H1 (cell line): ENCODE measurements around the gene CLCF1. TPM values are rescaled to one million over a fixed set of nuclear protein-coding genes. Genes with fewer than 3 reads are reported as not detected.

ENCODE experiments used
- CTCF ChIA-PET: fragments of 300-600 bp; sonication (Branson Sonifier 250); formaldehyde crosslinking; loops from one replicate; lab custom pipeline; 2021; ENCODE audit not compliant: partially characterized antibody; lab: Charles Lee
- POLR2A ChIA-PET: fragments of 300-600 bp; sonication (Branson Sonifier 250); formaldehyde crosslinking; loops from one replicate; lab custom pipeline; 2021; ENCODE audit warnings: inconsistent platforms; ENCODE audit not compliant: partially characterized antibody; lab: Charles Lee
- DNase-seq, 2 experiments: peaks; one replicate each; pipeline versions ENCODE4 v3.0.0 to v3.0.0-alpha.2; 2010 to 2022; ENCODE audit warnings: low spot score in 2 of 2, low read depth in 1 of 2, mixed read lengths in 1 of 2
- FAIRE-seq: peaks from 2 replicates; lab custom pipeline; 2011; peaks lifted over from hg19 to GRCh38; lab: Jason Lieb, UNC
- H2AFZ ChIP-seq: 2 replicates; pipeline ENCODE4 v1.8.1; 2012; ENCODE audit warnings: low read length, inconsistent platforms
- H2AK5ac ChIP-seq: 2 replicates; pipeline ENCODE4 v1.6.1; 2013; ENCODE audit warnings: low read depth, low read length
- H2BK120ac ChIP-seq: replicated peaks from 2 replicates; pipeline ENCODE3; 2013; ENCODE audit warnings: low read depth, low read length, inconsistent platforms
- H2BK12ac ChIP-seq: 2 replicates; pipeline ENCODE4 v1.6.1; 2013; ENCODE audit warnings: low read depth, low read length
- H2BK15ac ChIP-seq: 2 replicates; pipeline ENCODE4 v1.6.1; 2013; ENCODE audit warnings: low read length
- H2BK20ac ChIP-seq: 2 replicates; pipeline ENCODE4 v1.6.1; 2013; ENCODE audit warnings: low read length
- H2BK5ac ChIP-seq: 2 replicates; pipeline ENCODE4 v1.6.1; 2013; ENCODE audit warnings: low read depth, low read length
- H3K14ac ChIP-seq: 2 replicates; pipeline ENCODE4 v1.6.1; 2013; ENCODE audit warnings: inconsistent platforms; ENCODE audit not compliant: insufficient read length
- H3K18ac ChIP-seq: 2 replicates; pipeline ENCODE4 v1.6.1; 2013; ENCODE audit warnings: low read length; ENCODE audit errors: extremely low read depth
- H3K23ac ChIP-seq: 2 replicates; pipeline ENCODE4 v1.6.1; 2013; ENCODE audit warnings: inconsistent platforms; ENCODE audit not compliant: insufficient read length
- H3K23me2 ChIP-seq: 2 replicates; pipeline ENCODE4 v1.6.1; 2013; ENCODE audit warnings: low read depth, low read length
- H3K27ac ChIP-seq: 2 replicates; pipeline ENCODE4 v1.6.1; 2011; ENCODE audit warnings: low read depth, low read length, inconsistent platforms
- H3K27me3 ChIP-seq, 4 experiments: replicated peaks in 1 of 4; 1 replicate in 1 of 4; 2 replicates in 3 of 4; pipeline versions ENCODE4 v1.6.1 to v1.8.1; 2011 to 2013; ENCODE audit warnings: low read length in 3 of 4, mild to moderate bottlenecking in 3 of 4, inconsistent platforms in 2 of 4, mixed read lengths in 2 of 4, moderate library complexity in 1 of 4; ENCODE audit not compliant: control insufficient read depth in 3 of 4, insufficient read depth in 3 of 4; ENCODE audit errors: extremely low read depth in 1 of 4
- H3K36me3 ChIP-seq, 4 experiments: 2 replicates each; pipeline versions ENCODE4 v1.6.1 to v1.8.1; 2011 to 2013; ENCODE audit warnings: mild to moderate bottlenecking in 4 of 4, low read length in 3 of 4, moderate library complexity in 2 of 4, control low read depth in 1 of 4, inconsistent platforms in 1 of 4; ENCODE audit not compliant: insufficient read depth in 4 of 4, control insufficient read depth in 2 of 4
- H3K4ac ChIP-seq: replicated peaks from 2 replicates; pipeline ENCODE3; 2013; ENCODE audit warnings: low read length, low read depth, mixed read lengths, inconsistent platforms; ENCODE audit not compliant: insufficient read length
- H3K4me1 ChIP-seq, 4 experiments: replicated peaks in 1 of 4; 1 replicate in 1 of 4; 2 replicates in 3 of 4; pipeline versions ENCODE4 v1.6.1 to v1.8.1; 2011 to 2013; ENCODE audit warnings: low read length in 3 of 4, inconsistent platforms in 2 of 4, mixed read lengths in 1 of 4; ENCODE audit not compliant: insufficient read depth in 4 of 4, control insufficient read depth in 3 of 4
- H3K4me2 ChIP-seq, 2 experiments: 2 replicates each; pipeline versions ENCODE4 v1.6.1 to v1.8.1; 2011 to 2013; ENCODE audit warnings: low read depth in 2 of 2, low read length in 2 of 2, control low read depth in 1 of 2, inconsistent platforms in 1 of 2, mild to moderate bottlenecking in 1 of 2; ENCODE audit not compliant: insufficient read depth in 1 of 2
- H3K4me3 ChIP-seq, 4 experiments: fragments of 200-600, 300-600 bp in 1 of 4; sonication (generic), shearing (Covaris generic), sonication (Bioruptor Twin) in 1 of 4; 2 replicates each; pipeline versions ENCODE4 v1.5.1 to v1.8.1; 2011 to 2016; ENCODE audit warnings: low read length in 4 of 4, low read depth in 3 of 4, control low read depth in 2 of 4, inconsistent platforms in 2 of 4, mild to moderate bottlenecking in 2 of 4, mixed read lengths in 1 of 4, moderate library complexity in 1 of 4; ENCODE audit not compliant: insufficient read depth in 2 of 4; ENCODE audit errors: extremely low read depth in 1 of 4
- H3K56ac ChIP-seq: replicated peaks from 2 replicates; pipeline ENCODE3; 2013; ENCODE audit warnings: low read depth, mild to moderate bottlenecking, mixed read lengths, low read length, inconsistent platforms; ENCODE audit not compliant: insufficient read length
- H3K79me1 ChIP-seq: 2 replicates; pipeline ENCODE4 v1.6.1; 2013; ENCODE audit warnings: low read depth, low read length, control low read depth
- H3K79me2 ChIP-seq, 2 experiments: 2 replicates each; pipeline versions ENCODE4 v1.6.1 to v1.8.1; 2012 to 2013; ENCODE audit warnings: low read length in 2 of 2, mild to moderate bottlenecking in 2 of 2, inconsistent platforms in 1 of 2; ENCODE audit not compliant: insufficient read depth in 2 of 2, control insufficient read depth in 1 of 2
- H3K9ac ChIP-seq, 4 experiments: replicated peaks in 1 of 4; 1 replicate in 1 of 4; 2 replicates in 3 of 4; pipeline versions ENCODE4 v1.6.1 to v1.8.1; 2011 to 2013; ENCODE audit warnings: low read depth in 3 of 4, low read length in 3 of 4, control low read depth in 2 of 4, mild to moderate bottlenecking in 2 of 4, moderate library complexity in 2 of 4, inconsistent platforms in 1 of 4; ENCODE audit errors: extremely low read depth in 1 of 4
- H3K9me3 ChIP-seq, 2 experiments: 2 replicates each; pipeline versions ENCODE4 v1.6.1 to v1.8.1; 2012 to 2013; ENCODE audit warnings: mild to moderate bottlenecking in 2 of 2, moderate library complexity in 2 of 2, control low read depth in 1 of 2, inconsistent platforms in 1 of 2, low read depth in 1 of 2, low read length in 1 of 2, mixed read lengths in 1 of 2; ENCODE audit not compliant: insufficient read depth in 2 of 2
- H4K20me1 ChIP-seq, 2 experiments: replicated peaks in 1 of 2; 2 replicates each; pipeline versions ENCODE3 to v1.8.1; 2011 to 2013; ENCODE audit warnings: inconsistent platforms in 2 of 2, low read length in 2 of 2, mild to moderate bottlenecking in 1 of 2; ENCODE audit not compliant: insufficient read depth in 2 of 2, control insufficient read depth in 1 of 2
- H4K5ac ChIP-seq: 2 replicates; pipeline ENCODE4 v1.6.1; 2013; ENCODE audit warnings: low read length, low read depth, mixed read lengths, inconsistent platforms; ENCODE audit not compliant: insufficient read length
- H4K8ac ChIP-seq: 2 replicates; pipeline ENCODE4 v1.8.0; 2013; ENCODE audit warnings: mild to moderate bottlenecking, moderate library complexity, low read length, inconsistent platforms; ENCODE audit not compliant: insufficient read depth; ENCODE audit errors: extremely low read depth
- H4K91ac ChIP-seq: replicated peaks from 2 replicates; pipeline ENCODE3; 2013; ENCODE audit warnings: low read length, mixed read lengths, inconsistent platforms; ENCODE audit not compliant: insufficient read length
- ATF2 ChIP-seq: IDR thresholded peaks from 2 replicates; pipeline ENCODE4 v1.6.1; 2012; ENCODE audit warnings: low read length, inconsistent platforms
- BCL11A ChIP-seq, 2 experiments: IDR thresholded peaks; one replicate each; pipeline ENCODE4 v1.6.1; 2011; ENCODE audit warnings: low read depth in 2 of 2, low read length in 2 of 2, mild to moderate bottlenecking in 2 of 2
- CREB1 ChIP-seq: IDR thresholded peaks from 2 replicates; pipeline ENCODE4 v1.6.1; 2012; ENCODE audit warnings: inconsistent platforms
- EZH2 ChIP-seq: fragments of 200-600 bp; sonication (generic); IDR thresholded peaks from 2 replicates; pipeline ENCODE4 v1.7.1; 2012; ENCODE audit warnings: low read depth, mild to moderate bottlenecking, moderate library complexity, low read length, inconsistent platforms; ENCODE audit not compliant: severe bottlenecking
- HDAC2 ChIP-seq, 2 experiments: fragments of 300-600 bp in 1 of 2; sonication (generic) in 1 of 2; IDR thresholded peaks; 2 replicates each; pipeline ENCODE4 v1.6.1; 2011 to 2012; ENCODE audit warnings: low read depth in 2 of 2, low read length in 2 of 2, mild to moderate bottlenecking in 2 of 2, moderate library complexity in 2 of 2, borderline replicate concordance in 1 of 2, inconsistent platforms in 1 of 2
- JUND ChIP-seq: IDR thresholded peaks from 2 replicates; pipeline ENCODE4 v1.6.1; 2011; ENCODE audit warnings: mild to moderate bottlenecking, improper control_type of control experiment, low read length
- MAFK ChIP-seq: IDR thresholded peaks from 2 replicates; pipeline ENCODE4 v1.6.1; 2012; ENCODE audit warnings: low read depth, mild to moderate bottlenecking, improper control_type of control experiment, low read length
- NRF1 ChIP-seq: IDR thresholded peaks from 2 replicates; pipeline ENCODE4 v1.6.1; 2011; ENCODE audit warnings: mild to moderate bottlenecking, low read depth, low read length, improper control_type of control experiment
- POLR2A ChIP-seq, 2 experiments: IDR thresholded peaks; 1 replicate in 1 of 2; 2 replicates in 1 of 2; pipeline ENCODE4 v1.6.1; 2011; ENCODE audit warnings: low read depth in 2 of 2, low read length in 2 of 2, mild to moderate bottlenecking in 2 of 2; ENCODE audit errors: control extremely low read depth in 1 of 2
- POU5F1 ChIP-seq: IDR thresholded peaks from 2 replicates; pipeline ENCODE4 v1.6.1; 2011; ENCODE audit warnings: low read depth, mild to moderate bottlenecking, low read length, moderate library complexity
- SUZ12 ChIP-seq: fragments of 200-600 bp; sonication (generic); IDR thresholded peaks from 2 replicates; pipeline ENCODE4 v1.6.1; 2012; ENCODE audit warnings: mild to moderate bottlenecking, inconsistent platforms, low read length, moderate library complexity, mixed read lengths
- TEAD4 ChIP-seq: IDR thresholded peaks from 2 replicates; pipeline ENCODE4 v1.6.1; 2012; ENCODE audit warnings: low read depth, low read length, inconsistent platforms, mixed read lengths
- ZNF274 ChIP-seq: IDR thresholded peaks from 2 replicates; pipeline ENCODE4 v1.7.0; 2012; ENCODE audit warnings: low read length, borderline replicate concordance; ENCODE audit errors: extremely low read depth
- WGBS, 2 experiments: shearing (Covaris generic) in 1 of 2; methylation state at CpG; one replicate each; pipeline versions ENCODE4 v1.1.6 to v1.1.7; 2013 to 2015; ENCODE audit warnings: low lambda C conversion rate in 2 of 2, mixed read lengths in 2 of 2, inconsistent platforms in 1 of 2, low coverage in 1 of 2, missing lambda C conversion rate in 1 of 2; ENCODE audit not compliant: insufficient replicate concordance in 2 of 2, insufficient coverage in 1 of 2, insufficient read length in 1 of 2; ENCODE audit errors: extremely low coverage in 1 of 2, missing lambda C conversion rate in 1 of 2; 5-methylcytosine and 5-hydroxymethylcytosine counted together
- polyA plus RNA-seq, 7 experiments: library from polyadenylated mRNA; depleted of rRNA in 3 of 7; stranded (reverse) in 5 of 7; unstranded in 2 of 7; fragments of >200 nt in 5 of 7; fragments of 200-250 nt in 2 of 7; gene quantifications; 1 replicate in 5 of 7; 2 replicates in 1 of 7; 4 replicates in 1 of 7; pipeline versions ENCODE4 v1.2.1 to v1.2.3, GENCODE V29; 2011 to 2013; ENCODE audit warnings: missing spikeins in 2 of 7, mixed read lengths in 2 of 7
- total RNA-seq: library from RNA; stranded (reverse); fragmentation: NEBNext Ultra II Directional; extraction: Animal tissue kit (Norgen Biotek cat#: 25700); gene quantifications from 2 replicates; pipeline ENCODE4 v1.2.1, GENCODE V29; 2021

CLCF1 gene
- total and polyA plus RNA-seq, 2 of the 8 experiments (the other 6 are each of a cell fraction or from before 2014, with no cell fraction given), result 0.32 to 1.2 TPM

GRCh38 chr11:67322049-67322448 lies 51.3 kb downstream of the CLCF1 start:
- Histone ChIP-seq H3K4me3 (no peak overlapping the region), H3K27ac (no peak overlapping the region), H3K4me2 (no peak overlapping the region), H2BK5ac (no peak overlapping the region), H2BK15ac (no peak overlapping the region), H4K5ac (no peak overlapping the region), H3K79me1 (no peaks in the 10 kb centered on the region), H3K36me3 (no peaks in the 10 kb centered on the region), H3K79me2 (no peaks in the 10 kb centered on the region), H3K9me3 (no peaks in the 10 kb centered on the region), H4K20me1 (peaks cover 0 to 2% of the 10 kb centered on the region in 2 experiments), H2BK120ac (no peak overlapping the region), H2AK5ac (no peak overlapping the region), H3K14ac (no peak overlapping the region), H3K23me2 (peaks cover 2% of the 10 kb centered on the region; the same call in 1 of the 2 replicates), H3K23ac (no peak overlapping the region), H2AFZ (no peak overlapping the region), H4K8ac (no peak overlapping the region), H4K91ac (no peak overlapping the region), H3K9ac (no peak overlapping the region), H3K56ac (no peak overlapping the region), H3K18ac (no peak overlapping the region), H2BK12ac (no peak overlapping the region), H3K4me1 (peaks cover 0 to 3% (median 0%) of the 10 kb centered on the region in 4 experiments; a peak in 2 of 7 replicates), H3K4ac (no peak overlapping the region), H2BK20ac (no peak overlapping the region), H3K27me3 (peaks cover 5 to 16% (median 11%) of the 10 kb centered on the region in 4 experiments; a peak in 6 of 7 replicates)
- FAIRE-seq, result no peak
- no peak for DNase-seq
- ChIA-PET POLR2A (interaction anchor here (1.2 to 1.6 kb wide), 3 partner anchors 9 to 17 kb away, joined by 3 to 4 read pairs (median 3); no protein-coding TSS in a partner anchor), CTCF (interaction anchor here (0.7 to 11.4 kb wide), 12 partner anchors 17 to 240 kb away, joined by 3 to 186 read pairs (median 6); partner anchors contain the start of genes GRK2 and POLD4)
- WGBS, 2 experiments, result 87% methylated on average over 3 of the region's 3 CpGs; no CpG with 5 or more reads in 1 of the 2 experiments
- TF ChIP-seq ZNF274 (no peak), EZH2 (no peak), POLR2A (IDR thresholded peaks at IDR 0.05; ENCODE audit: control extremely low read depth in 1 of 2, low read depth in 2 of 2, low read length in 2 of 2) (no peak), POU5F1 (no peak), TEAD4 (no peak), ATF2 (no peak), JUND (no peak), MAFK (no peak), NRF1 (no peak), BCL11A (IDR thresholded peaks at IDR 0.05; ENCODE audit: low read depth in 2 of 2, low read length in 2 of 2) (no peak), CREB1 (no peak), SUZ12 (no peak), HDAC2 (IDR thresholded peaks at IDR 0.05; ENCODE audit: borderline replicate concordance in 1 of 2, low read depth in 2 of 2, low read length in 2 of 2) (no peak)
